RWPE2 (cell line): ENCODE data around the gene CPEB3.

Experiments used
- ATAC-seq: fragments of 200-7000 bp; cut with Tn5 transposase; 3 replicates; pipeline ENCODE4 v1.9.1; 2021; ENCODE audit warnings: low read depth
- DNase-seq: peaks from one replicate; pipeline ENCODE4 v3.0.0-alpha.2; 2020; ENCODE audit warnings: low spot score
- H3K27ac ChIP-seq: fragments of 450-650 bp; 2 replicates; pipeline ENCODE4 v1.5.1; 2017; ENCODE audit warnings: mild to moderate bottlenecking; ENCODE audit not compliant: poor library complexity, severe bottlenecking
- H3K27me3 ChIP-seq: fragments of 250-450 bp; sonication (Bioruptor Pico); 2 replicates; pipeline ENCODE4 v1.5.1; 2021; ENCODE audit warnings: mild to moderate bottlenecking, moderate library complexity; ENCODE audit not compliant: insufficient read depth, poor library complexity, severe bottlenecking
- H3K36me3 ChIP-seq: fragments of 250-450 bp; sonication (Bioruptor Pico); 2 replicates; pipeline ENCODE4 v1.5.1; 2020; ENCODE audit warnings: low read depth, mild to moderate bottlenecking, moderate library complexity
- H3K4me1 ChIP-seq: fragments of 250-450 bp; sonication (Bioruptor Pico); 2 replicates; pipeline ENCODE4 v1.5.1; 2021; ENCODE audit warnings: mild to moderate bottlenecking, moderate library complexity; ENCODE audit not compliant: insufficient read depth, poor library complexity, severe bottlenecking
- H3K4me3 ChIP-seq: fragments of 250-450 bp; sonication (Bioruptor Pico); 2 replicates; pipeline ENCODE4 v1.5.1; 2021; ENCODE audit warnings: mild to moderate bottlenecking, moderate library complexity; ENCODE audit not compliant: severe bottlenecking
- H3K9me3 ChIP-seq: fragments of 250-450 bp; sonication (Bioruptor Pico); 2 replicates; pipeline ENCODE4 v1.5.1; 2021; ENCODE audit warnings: mild to moderate bottlenecking, moderate library complexity; ENCODE audit not compliant: severe bottlenecking
- CTCF ChIP-seq: fragments of 450-650 bp; IDR thresholded peaks from one replicate; pipeline ENCODE4 v1.5.1; 2017; ENCODE audit warnings: mild to moderate bottlenecking, moderate library complexity; ENCODE audit not compliant: poor library complexity, severe bottlenecking

The CPEB3 gene

GRCh38 chr10:92248566-92248965 is 42.3 kb downstream of the CPEB3 start:
- no peak for TF ChIP-seq CTCF
- Histone ChIP-seq H3K27ac (no peak overlapping the region), H3K9me3 (no peaks in the 10 kb centered on the region), H3K27me3 (no peaks in the 10 kb centered on the region), H3K4me1 (peaks cover 5% of the 10 kb centered on the region), H3K4me3 (no peak overlapping the region), H3K36me3 (no peaks in the 10 kb centered on the region)
- DNase-seq (no peak), ATAC-seq (no peak)

GRCh38 chr10:92244796-92245195 is 46.1 kb downstream of the CPEB3 start:
- Histone ChIP-seq H3K4me3 (no peak overlapping the region), H3K4me1 (peaks cover 23% of the 10 kb centered on the region), H3K27me3 (no peaks in the 10 kb centered on the region), H3K9me3 (no peaks in the 10 kb centered on the region), H3K36me3 (no peaks in the 10 kb centered on the region), H3K27ac (no peak overlapping the region)
- DNase-seq = no peak
- no peak for TF ChIP-seq CTCF
- no peak for ATAC-seq

GRCh38 chr10:92242910-92243671 is 47.8 kb downstream of the CPEB3 start:
- no peaks in the 10 kb centered on the region for H3K36me3 ChIP-seq
- TF ChIP-seq CTCF = no peak
- H3K9me3 ChIP-seq = no peaks in the 10 kb centered on the region
- no peaks in the 10 kb centered on the region for H3K27me3 ChIP-seq
- peaks cover 32% of the 10 kb centered on the region for H3K4me1 ChIP-seq
- peak overlapping the region; percentile 11 for H3K4me3 ChIP-seq
- ATAC-seq (peak; percentile 53), DNase-seq (no peak)
- H3K27ac ChIP-seq = peak overlapping the region; percentile 27

- DNase-seq (no peak), ATAC-seq (no peak)
- Histone ChIP-seq H3K27ac (no peak overlapping the region), H3K27me3 (no peaks in the 10 kb centered on the region), H3K9me3 (no peaks in the 10 kb centered on the region), H3K4me1 (peaks cover 39% of the 10 kb centered on the region), H3K4me3 (no peak overlapping the region), H3K36me3 (no peaks in the 10 kb centered on the region)
- no peak for TF ChIP-seq CTCF
Observed at GRCh38 chr10:92242380-92242779, 48.5 kb downstream of the CPEB3 start.

- peaks cover 39% of the 10 kb centered on the region for H3K4me1 ChIP-seq
- H3K9me3 ChIP-seq = no peaks in the 10 kb centered on the region
- no peaks in the 10 kb centered on the region for H3K36me3 ChIP-seq
- no peak for TF ChIP-seq CTCF
- ATAC-seq = no peak
- no peak for DNase-seq
- H3K4me3 ChIP-seq = peak overlapping the region; percentile 49
- H3K27me3 ChIP-seq = no peaks in the 10 kb centered on the region
- peak overlapping the region; percentile 45 for H3K27ac ChIP-seq
Observed at GRCh38 chr10:92241501-92241900, 49.4 kb downstream of the CPEB3 start.
